GM21526 (cell line): ENCODE measurements around the gene SNAPIN.

ENCODE experiments used
- ATAC-seq: cut with Tn5 transposase; IDR thresholded peaks from one replicate; pipeline ENCODE4 v1.9.1; 2021; ENCODE audit warnings: moderate library complexity; ENCODE audit not compliant: unreplicated experiment, low FRiP score

SNAPIN gene

GRCh38 chr1:153658400-153659174 lies at the start of gene SNAPIN:
Gene SNAPIN, plus strand, starts transcription at chr1:153658703. Its CDS starts 41 bp downstream, at chr1:153658744.
- ATAC-seq, result peak; percentile 75

- no peak for ATAC-seq
These were observed 49.5 kb upstream of the SNAPIN start for GRCh38 chr1:153608742-153609584.

- ATAC-seq, result no peak
These were observed 49.0 kb upstream of the SNAPIN start for GRCh38 chr1:153609585-153609907.

GRCh38 chr1:153610334-153610733 lies 48.2 kb upstream of the SNAPIN start:
- ATAC-seq, result no peak

GRCh38 chr1:153610811-153611301 lies 47.6 kb upstream of the SNAPIN start:
- no peak for ATAC-seq

- no peak for ATAC-seq
These were observed 47.1 kb upstream of the SNAPIN start for GRCh38 chr1:153611356-153611755.

- ATAC-seq, result no peak
These were observed 46.3 kb upstream of the SNAPIN start for GRCh38 chr1:153612111-153612754.

- ATAC-seq, result no peak
These were observed 45.7 kb upstream of the SNAPIN start, which contains the start of gene S100A16 for GRCh38 chr1:153612755-153613331. Gene S100A16, minus strand, starts transcription at chr1:153613137. Its CDS starts 4,986 bp downstream, at chr1:153608151.

GRCh38 chr1:153613406-153613805 lies 45.1 kb upstream of the SNAPIN start:
- ATAC-seq, result no peak

- ATAC-seq, result no peak
These were observed 44.2 kb upstream of the SNAPIN start for GRCh38 chr1:153614189-153614900.

- no peak for ATAC-seq
These were observed 43.6 kb upstream of the SNAPIN start for GRCh38 chr1:153614906-153615305.

GRCh38 chr1:153615406-153615805 lies 43.1 kb upstream of the SNAPIN start:
- no peak for ATAC-seq

- ATAC-seq, result no peak
These were observed 42.2 kb upstream of the SNAPIN start, which contains the start of gene S100A14 for GRCh38 chr1:153616144-153616916. Gene S100A14, minus strand, starts transcription at chr1:153616325. Its CDS starts 467 bp downstream, at chr1:153615858.

- ATAC-seq, result no peak
These were observed 41.6 kb upstream of the SNAPIN start for GRCh38 chr1:153616917-153617311.

- ATAC-seq, result no peak
These were observed 40.8 kb upstream of the SNAPIN start for GRCh38 chr1:153617663-153618062.

- ATAC-seq, result no peak
These were observed 39.3 kb upstream of the SNAPIN start for GRCh38 chr1:153619171-153619570.

GRCh38 chr1:153623101-153623500 lies 35.4 kb upstream of the SNAPIN start:
- ATAC-seq, result no peak

GRCh38 chr1:153624965-153625611 lies 33.4 kb upstream of the SNAPIN start:
- no peak for ATAC-seq

GRCh38 chr1:153626477-153626903 lies 32.0 kb upstream of the SNAPIN start:
- ATAC-seq, result no peak
